HT-29 (cell line): ENCODE measurements around the gene RBM24. TPM values are rescaled to one million over a fixed set of nuclear protein-coding genes. Genes with fewer than 3 reads are reported as not detected.

Experiments
- DNase-seq: peaks from one replicate; pipeline ENCODE4 v3.0.0-alpha.2; 2015; ENCODE audit warnings: low spot score
- total RNA-seq: library from RNA; depleted of rRNA; stranded (reverse); fragments of >200 nt; shearing (Covaris generic); gene quantifications from 2 replicates; pipeline ENCODE4 v1.2.3, GENCODE V29; 2014; rRNA removed

Gene RBM24
- not detected in 2 replicates for total RNA-seq

DNA sequence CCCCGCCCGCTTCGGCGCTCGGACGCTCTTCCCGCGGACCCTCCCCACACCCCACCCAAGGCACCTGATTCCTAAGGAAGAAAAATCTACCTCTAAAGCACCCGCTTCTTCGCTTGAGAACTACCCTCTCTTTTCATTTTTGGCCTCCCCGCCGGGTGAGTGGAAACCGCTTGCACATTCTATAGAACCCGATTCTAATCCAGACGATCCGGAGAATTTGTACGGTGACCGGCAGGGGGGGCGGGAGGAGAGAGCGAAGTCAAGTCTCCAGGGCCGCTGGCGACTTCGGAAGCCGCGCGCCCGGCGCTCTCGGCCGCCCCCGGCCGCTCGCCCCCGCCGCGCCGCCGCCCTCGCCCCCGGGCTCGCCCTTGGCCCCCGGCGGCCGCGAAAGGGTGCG is at the start of gene RBM24:
Gene RBM24 (plus strand): TSS at position 262 of the 397 bp plus-strand sequence. CDS start 221 bp downstream, outside the sequence.
- DNase-seq: no peak

DNA sequence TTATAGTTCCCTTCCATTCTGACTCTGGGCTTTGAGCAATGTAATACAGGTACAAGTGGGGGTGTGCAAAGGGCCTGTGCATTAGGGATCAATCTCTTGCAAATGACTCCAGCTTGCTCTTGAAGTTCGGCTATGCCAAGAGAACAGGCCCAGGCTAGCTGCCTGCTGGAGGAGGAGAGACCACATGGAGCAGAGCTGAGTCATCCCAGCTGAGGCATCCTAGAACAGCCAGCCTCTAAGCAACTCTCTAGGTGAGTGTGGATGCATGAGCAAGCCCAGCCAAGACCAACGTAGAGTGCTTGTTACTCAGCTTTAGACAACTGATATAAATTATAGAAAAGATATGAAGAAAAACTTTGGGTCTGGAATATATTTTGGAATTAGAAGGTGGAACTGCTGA is 47.6 kb upstream of the RBM24 start:
- no peak for DNase-seq

DNA sequence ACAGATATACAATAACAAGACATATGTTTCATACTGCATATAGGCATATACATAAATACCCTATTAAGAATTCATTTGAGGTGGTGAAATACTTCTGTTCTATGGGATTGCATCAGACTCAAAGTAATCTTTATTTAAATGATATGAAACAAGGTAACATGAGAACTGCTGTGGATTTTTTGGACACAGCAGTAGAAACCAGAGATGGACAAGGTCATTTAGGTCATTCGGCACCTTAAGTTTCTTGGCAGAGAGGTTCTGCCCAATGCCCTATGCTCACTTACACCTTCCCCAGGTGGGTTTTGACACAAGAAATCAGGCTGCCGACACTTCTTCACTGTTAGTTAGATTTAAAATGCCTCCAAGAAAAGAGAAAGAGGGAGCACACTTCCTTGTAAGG is 43.9 kb upstream of the RBM24 start:
- no peak for DNase-seq

DNA sequence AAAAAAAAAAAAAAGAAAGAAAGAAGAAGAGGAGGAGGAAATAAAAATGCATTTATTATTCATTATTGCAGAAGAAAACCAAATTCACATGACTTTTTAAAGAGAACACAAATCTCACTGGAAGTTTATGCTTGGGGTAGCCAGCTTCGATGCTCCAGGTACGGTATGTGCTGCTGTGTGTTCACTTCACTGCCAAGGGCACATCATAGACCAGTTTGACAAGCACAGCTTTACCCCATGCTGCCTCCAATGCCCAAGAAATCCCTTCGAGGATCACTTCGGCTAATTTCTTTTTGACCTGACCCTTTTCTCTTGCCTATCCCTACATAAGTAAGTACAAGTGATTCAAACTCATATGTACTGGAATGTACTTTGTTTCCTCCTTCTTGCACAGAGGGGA is 41.9 kb upstream of the RBM24 start:
- no peak for DNase-seq

DNA sequence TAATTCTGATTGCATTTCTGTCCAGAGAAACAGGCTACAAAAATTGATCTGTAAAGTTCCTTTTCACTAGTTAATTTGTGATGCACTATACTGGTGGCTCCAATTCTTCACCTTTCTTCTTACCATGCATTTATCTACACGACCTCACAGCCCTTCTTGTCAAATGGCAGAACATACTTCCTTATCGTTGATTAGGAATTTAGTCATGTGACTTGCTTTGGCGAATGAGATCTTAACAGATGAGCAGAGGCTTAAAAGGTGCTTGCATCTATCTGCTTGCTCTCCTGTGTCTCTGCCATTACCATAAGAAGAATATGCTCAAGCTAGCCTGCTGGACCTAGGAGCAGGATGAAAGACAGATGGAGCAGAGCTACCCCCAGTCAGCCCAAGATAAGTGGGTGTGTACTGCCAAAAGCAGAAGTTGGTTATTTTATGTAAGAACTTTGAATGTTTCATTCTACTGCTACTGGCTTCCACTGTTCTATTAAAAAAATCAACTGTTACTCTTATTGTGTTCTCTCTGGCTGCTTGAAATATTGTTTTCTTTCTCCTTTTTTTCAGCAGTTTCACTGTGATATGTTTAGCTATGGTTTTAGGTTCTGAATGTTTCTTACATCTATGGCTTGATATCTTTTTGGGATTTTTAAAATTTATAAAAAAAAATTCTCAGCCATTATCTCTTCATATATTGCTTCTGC is 40.2 kb upstream of the RBM24 start:
- DNase-seq: no peak

DNA sequence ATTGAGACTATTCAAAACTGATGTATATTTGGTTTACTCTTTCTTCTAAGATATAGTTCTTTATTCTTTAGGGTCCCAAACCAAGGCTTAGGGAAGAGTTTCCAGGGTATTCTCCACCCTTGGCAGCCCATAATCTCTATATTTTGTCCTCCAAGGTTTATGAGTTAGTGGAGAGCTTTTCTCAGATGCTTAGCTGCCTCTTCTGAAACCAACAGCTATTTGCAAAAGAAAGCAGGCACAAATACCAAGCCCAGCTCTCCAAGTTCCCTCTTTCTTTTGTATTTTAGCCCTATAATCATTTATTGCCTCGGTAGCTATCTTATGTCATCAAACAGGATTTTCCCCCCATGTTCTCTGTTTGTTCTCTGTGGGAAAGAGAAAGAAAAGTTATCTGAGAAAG is 39.1 kb upstream of the RBM24 start:
- no peak for DNase-seq

DNA sequence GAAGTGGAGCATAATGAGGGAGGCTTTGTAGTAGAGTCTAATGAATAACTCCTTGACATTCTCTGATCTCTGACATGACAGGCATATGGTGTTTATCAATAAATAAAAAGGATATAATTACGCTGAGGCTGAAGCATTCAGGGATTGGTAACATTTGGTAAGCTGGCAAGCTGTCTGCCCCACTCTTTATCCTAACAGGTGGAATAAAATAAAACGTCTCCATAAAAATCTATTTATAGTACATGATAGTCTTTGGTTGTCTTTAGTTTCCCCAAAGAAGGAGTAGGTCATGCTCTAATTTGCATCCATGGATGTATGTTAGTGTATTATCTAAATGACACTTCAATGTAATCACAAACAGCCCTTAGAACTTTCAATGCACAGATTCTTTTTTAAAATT is 30.9 kb upstream of the RBM24 start:
- no peak for DNase-seq

DNA sequence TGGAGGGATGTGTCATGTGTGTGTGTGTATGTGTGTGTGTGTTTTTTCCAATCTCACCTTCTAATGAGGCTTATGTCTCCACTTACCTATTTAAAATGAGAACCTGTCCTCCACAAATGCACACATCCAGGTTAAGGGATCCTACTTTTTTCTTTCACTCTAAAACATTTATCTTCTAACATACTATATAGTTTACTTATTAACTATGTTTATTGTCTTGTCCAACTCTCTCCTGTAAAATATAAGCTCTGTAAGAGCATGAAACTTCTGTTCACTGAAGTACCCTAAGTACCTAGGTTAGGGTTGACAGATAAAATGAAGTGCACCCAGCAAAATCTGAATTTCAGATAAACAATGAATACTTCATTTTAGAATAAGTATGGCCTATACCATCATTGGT is 29.2 kb upstream of the RBM24 start:
- no peak for DNase-seq

DNA sequence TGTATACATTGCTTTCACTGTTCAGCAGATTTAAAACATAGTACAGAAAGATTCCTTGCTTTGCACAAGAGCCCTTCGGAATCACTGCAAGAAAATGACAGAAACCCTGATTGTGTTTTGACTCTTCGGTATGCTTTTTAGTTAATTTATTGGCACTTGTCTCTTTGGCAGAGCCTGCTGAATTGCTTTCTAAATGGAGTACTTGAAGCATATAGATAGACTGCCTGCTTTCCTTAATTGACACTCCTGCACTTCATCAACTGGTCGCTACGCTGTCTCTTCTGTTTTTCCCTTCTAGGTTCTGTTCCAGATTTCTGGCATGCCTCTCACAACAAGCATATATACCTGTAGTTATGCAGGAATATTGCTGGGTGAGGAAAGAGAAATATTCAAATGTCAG is 22.4 kb upstream of the RBM24 start:
- no peak for DNase-seq

DNA sequence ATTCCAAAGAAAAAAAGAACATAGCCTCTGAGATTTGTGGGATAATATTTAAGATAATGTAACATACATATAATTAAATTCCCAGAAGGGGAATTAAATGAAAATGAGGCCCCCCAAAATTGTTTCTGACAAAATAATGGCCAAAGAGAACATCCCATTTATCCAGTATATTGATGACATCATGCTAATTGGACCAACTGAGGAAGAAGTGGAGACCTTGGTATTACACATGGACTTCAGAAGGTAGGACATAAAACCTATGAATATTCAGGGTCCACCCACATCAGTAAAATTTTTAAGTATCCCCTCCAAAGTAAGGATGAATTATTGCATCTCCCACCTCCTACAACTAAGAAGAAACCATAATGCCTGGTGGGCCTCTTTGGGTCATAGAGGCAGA is 15.6 kb upstream of the RBM24 start:
- no peak for DNase-seq

DNA sequence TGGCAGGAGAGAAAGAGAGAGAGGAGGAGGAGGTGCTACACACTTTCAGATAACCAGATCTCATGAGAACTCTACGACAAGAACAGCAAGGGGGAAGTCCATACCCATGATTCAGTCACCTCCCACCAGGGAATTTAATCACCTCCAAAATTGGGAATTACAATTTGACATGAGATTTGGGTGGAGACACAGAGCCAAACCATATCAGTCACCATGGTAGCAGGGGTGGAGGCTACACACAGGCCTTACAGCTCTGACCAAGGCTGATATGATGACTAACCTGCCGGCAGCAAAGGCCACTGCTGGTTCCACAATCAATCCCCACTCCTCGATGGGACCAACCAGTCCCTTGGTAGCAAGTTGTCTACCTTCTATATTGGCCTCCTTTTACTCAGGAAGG is 13.6 kb upstream of the RBM24 start:
- DNase-seq: no peak

DNA sequence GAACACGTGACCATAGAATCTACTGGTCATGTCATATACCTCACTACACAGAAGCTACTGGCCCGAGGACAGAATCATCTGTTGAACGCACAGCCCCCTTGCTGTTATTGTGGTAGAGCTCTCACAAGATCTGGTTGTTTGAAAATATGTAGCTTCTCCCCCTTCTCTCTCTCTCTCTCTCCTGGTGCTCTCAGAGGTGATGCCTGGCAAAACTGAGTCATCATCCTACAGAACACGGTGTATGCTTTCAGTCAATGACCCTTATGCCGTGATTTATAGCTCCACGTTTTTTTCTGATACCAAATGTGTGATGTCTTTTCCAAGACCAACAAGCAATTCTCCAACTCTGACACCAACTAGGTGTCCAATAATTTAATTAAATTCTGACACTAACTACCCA is 13.0 kb upstream of the RBM24 start:
- no peak for DNase-seq

DNA sequence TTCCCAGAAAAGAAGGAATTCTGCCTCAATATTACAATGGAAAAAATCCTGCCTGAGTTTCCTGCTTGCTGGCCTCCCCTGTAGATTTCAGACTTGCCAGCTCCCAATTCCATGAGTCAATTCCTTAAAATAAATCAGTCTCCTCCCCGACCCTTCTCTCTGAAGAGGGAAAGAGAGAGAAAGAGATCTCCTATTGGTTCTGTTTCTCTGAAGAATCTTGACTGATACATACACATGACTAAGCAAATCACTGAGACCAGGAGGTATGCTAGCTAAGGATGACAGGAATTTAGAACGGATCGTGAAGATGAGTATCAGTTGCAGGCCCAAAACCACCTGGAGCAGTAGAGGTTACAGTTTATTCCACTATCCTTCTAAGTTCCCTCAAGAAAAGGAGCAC is 11.3 kb upstream of the RBM24 start:
- DNase-seq: no peak

DNA sequence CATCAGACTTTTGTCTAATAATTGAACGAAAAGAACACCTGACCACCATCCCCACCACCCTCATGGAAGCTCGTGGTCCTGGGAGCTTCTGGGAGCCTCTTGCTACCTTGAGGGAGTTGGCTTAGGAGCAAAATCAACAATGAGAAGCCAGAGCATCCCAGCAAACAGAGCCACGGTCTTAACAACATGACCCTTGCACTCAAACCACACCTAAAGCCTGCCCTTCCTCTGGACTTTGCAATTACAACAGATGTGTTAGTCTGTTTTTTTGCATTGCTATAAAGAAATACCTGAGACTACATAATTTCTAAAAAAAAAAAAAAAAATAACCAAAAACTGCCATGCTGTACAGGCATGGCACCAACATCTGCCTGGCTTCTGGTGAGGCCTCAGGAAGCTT is 9.5 kb upstream of the RBM24 start:
- no peak for DNase-seq

DNA sequence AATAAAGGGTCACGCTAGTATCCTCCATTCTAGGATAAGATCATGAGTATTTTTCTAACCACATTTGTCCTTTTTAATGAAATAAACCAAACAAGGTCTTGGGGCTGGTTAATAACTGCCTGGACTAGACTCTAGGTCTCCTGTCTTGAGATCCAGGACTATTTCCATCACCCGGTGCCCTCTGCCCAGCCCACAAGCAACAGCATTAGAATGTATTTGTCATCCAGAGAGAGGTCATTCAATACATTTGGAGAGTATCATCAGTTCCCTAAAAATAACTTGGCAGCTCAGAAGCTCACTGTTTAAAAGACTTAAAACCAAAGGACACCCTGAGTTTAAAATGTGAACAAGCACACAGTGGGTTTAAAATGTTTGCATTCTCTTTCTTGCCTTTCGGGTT is 4.4 kb upstream of the RBM24 start:
- DNase-seq: no peak

DNA sequence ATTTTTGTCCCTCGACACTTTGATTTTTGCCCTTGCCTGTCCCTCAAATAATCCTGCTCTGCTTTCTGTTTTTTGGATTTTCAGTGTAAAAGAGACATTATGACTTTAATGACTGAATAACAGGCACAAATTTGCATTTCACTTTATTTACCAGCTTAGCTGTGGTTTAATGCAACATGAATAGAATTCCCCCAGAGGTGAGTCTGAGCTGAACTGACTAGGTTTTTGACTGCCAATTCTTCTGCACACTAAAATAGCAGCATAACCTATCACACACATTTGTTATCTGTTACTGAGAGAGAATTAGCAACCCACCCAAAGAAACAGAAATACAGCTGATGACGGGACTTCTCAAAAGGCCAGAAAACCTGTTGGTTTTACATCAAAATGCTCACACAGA is 3.9 kb upstream of the RBM24 start:
- no peak for DNase-seq

DNA sequence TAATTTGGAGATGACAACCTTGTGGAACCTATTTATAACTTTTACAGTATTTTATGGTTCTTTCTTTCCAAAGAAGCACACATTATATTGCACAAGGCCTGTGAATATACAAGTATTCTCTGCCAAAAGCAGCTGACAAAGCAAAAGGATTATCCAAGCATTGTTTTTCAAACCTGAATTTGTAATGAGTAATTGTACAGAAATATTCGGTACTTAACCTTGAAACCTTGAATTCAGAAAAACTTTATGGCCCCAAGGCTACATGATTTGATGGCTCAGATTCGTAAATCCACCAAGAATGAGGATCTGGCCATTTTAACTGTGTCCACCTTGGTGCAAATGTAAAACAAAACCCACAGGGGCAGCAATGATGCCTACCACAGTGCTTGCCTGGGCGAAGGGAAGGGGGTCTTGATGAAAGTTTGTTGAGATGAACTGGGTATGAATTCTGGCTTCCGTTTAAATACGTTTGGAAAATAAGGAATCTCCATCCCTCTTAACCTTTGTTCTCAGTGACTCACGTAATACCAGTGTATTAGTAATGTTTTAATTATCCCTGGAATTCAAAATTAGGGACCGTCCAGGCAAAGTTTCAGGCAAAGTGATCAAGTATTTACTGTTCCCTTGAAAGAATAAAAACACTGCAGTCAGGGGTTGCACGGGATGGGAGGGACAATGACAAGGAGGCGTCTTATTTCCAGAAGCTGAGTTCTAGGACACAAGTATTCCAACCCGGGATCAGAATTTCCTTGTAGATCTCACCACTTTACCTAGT is 2.7 kb upstream of the RBM24 start:
- no peak for DNase-seq

DNA sequence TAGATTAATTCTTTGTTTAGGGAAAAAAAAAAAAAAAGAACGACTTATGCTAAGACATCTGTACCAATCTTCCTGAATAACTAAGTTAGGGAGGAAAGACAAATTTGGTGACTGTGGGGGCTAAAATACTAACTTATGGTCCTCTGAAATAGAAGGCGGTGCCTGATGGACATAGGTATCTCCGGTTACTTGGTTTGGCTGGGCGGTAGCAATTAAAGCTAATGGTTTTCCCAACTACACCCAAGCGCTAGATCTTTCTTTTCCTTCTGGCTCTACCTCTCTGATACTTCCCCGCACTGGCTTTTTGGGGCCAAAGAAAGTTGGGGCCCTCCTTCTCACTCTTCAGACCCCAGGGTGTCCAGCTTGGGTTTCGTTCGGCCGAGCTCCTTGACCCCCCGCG is 1.0 kb upstream of the RBM24 start:
- no peak for DNase-seq

DNA sequence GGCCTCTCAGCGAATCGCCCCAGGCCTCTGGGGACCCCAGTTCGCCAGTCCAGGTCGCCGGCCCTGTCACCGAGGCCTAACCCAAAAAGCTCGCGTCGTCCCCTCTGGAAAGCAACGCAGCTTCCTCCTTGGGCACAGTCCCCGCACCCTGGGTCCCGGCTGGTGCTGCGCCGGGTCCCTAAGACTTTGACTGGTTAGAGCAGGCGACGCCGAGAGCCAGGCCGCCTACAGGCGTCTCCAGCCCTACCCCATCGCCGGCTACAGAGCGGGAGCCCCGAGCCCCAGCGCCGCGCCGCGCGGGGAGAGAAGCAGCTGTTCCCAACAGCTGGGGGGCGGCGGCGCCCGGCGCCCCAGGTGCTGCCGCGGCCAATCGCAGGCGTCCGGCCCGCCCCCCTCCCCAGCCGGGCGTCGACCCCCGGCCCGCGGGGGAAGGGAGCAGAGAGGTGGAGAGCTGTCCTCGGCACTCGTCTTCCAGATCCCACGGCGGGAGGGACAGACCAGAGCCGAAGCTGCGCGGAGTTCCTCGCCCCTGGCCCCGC is 540 bp upstream of the RBM24 start:
- no peak for DNase-seq

DNA sequence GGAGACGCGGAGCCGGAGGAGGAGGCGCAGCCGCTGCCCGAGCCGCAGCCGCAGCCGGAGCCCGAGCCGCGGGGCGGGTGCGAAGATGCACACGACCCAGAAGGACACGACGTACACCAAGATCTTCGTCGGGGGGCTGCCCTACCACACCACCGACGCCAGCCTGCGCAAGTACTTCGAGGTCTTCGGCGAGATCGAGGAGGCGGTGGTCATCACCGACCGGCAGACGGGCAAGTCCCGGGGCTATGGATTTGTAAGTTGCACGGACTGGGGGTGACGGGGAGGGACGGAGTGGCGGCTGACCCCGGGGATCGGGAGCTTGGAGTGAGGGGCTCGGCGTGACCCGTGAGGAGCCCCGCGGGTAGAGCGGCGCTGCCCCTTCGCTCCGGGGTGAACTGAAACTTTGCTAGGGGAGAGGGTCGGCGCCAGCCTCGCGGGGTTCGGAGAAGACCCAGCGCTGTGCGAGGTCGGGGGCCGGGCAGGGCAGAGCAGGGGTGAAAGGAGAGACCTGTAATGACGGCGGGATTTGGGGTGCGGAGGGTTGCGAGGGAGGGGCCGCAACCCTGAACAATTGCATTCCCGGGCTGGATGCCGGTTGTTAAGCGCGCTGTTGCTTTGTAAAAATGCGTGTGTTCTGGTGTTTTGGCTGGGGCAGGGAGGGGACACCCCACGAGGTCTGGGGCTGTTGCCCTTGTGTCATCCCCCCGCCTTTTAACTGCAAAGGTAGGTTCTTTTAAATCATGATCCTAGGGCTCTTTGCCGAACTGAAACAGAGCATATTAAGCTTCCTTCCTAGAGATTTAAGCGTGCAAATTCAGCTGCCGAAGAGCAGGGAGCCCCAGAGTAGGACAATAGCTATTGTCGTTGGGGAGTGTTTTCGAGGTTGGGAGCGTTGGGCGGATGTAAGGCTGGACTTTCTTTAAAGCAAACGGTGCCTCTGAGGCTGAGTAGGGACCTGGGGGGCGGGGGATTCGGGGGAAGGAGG is 628 bp downstream of the RBM24 start:
- no peak for DNase-seq

DNA sequence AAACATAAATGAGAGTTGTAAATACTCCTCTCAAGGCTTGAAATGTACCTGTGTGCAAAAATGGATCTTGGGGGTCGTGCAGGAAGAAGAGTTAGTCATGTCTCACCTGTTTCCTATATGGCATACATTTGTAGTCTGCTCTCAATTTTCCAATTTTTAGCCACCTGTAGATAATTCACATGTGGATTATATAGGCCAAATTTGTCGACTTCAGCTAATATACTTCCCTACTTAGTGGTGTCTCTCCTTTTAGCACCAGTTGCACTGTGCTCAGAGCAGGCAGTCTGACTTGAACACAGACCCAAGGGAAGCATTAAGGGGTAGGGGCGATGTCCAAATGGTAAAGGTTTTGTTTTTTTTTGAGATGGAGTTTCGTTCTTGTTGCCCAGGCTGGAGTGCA is 1.9 kb downstream of the RBM24 start:
- DNase-seq: no peak

DNA sequence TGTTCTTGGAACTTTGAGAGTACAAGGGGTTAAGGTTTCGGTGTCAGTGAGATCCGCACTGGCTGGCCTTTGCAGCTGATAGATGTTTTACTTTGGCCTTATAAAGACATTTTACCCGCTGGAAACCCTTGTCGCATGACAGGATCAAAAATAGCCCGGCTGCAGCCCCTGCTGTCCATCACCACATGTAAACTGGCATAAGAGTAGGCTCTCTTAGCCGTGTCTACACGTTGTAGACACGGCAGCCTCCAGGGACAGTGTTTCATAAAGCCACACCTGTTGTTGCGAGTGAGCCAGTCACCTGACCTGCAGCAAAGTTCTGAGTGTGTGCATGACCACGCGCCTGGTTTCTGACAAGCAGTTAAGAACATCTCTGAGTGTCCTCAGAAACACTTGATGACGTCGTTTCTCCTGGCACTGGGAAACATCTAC is 8.5 kb downstream of the RBM24 start:
- no peak for DNase-seq
